ENCODE data around the gene TRIM32.
A peak's percentile ranks its signal among the peaks of the same experiment; 100 is the strongest.

Gene TRIM32

GRCh38 chr9:116704470-116704869, 17.4 kb downstream of the TRIM32 start:
- no peak for DNase-seq (ENCODE audit: low read depth in 1 of 2, low spot score in 1 of 2)

- no peak for DNase-seq (ENCODE audit: low read depth in 1 of 2, low spot score in 1 of 2)
Measured at GRCh38 chr9:116705531-116705930, 18.4 kb downstream of the TRIM32 start.

GRCh38 chr9:116706310-116707290, 19.5 kb downstream of the TRIM32 start:
- DNase-seq (ENCODE audit: low read depth in 1 of 2, low spot score in 1 of 2), result no peak

GRCh38 chr9:116712781-116713180, 25.7 kb downstream of the TRIM32 start:
- no peak for DNase-seq (ENCODE audit: low read depth in 1 of 2, low spot score in 1 of 2)

GRCh38 chr9:116713271-116713670, 26.2 kb downstream of the TRIM32 start:
- DNase-seq (ENCODE audit: low read depth in 1 of 2, low spot score in 1 of 2), result no peak

DNA sequence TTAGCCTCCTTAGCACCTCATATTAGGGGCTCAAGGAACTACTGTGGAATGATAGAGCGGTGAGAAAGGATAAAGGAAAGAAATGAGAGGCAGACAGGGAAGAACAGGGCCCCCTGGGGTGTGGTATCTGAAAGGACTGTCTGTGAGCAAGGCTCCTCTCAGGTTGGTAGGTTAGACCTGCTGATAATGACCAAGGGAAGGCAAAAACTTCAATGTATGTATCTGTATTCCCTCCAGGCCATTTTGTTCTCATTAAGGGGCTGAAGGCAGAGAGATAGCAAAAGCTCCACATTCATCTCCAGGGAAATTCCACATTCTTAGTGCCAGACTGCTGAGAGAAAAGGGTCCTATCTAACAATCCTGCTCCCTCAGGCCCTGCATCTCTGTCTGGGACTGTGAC, 28.6 kb downstream of the TRIM32 start:
- no peak for DNase-seq (ENCODE audit: low read depth in 1 of 2, low spot score in 1 of 2)

- no peak for DNase-seq (ENCODE audit: low read depth in 1 of 2, low spot score in 1 of 2)
Measured at GRCh38 chr9:116716438-116716837, 29.3 kb downstream of the TRIM32 start.

GRCh38 chr9:116717150-116717549, 30.0 kb downstream of the TRIM32 start:
- no peak for DNase-seq (ENCODE audit: low read depth in 1 of 2, low spot score in 1 of 2)

- no peak for DNase-seq (ENCODE audit: low read depth in 1 of 2, low spot score in 1 of 2)
Measured at GRCh38 chr9:116718111-116718510, 31.0 kb downstream of the TRIM32 start.

DNA sequence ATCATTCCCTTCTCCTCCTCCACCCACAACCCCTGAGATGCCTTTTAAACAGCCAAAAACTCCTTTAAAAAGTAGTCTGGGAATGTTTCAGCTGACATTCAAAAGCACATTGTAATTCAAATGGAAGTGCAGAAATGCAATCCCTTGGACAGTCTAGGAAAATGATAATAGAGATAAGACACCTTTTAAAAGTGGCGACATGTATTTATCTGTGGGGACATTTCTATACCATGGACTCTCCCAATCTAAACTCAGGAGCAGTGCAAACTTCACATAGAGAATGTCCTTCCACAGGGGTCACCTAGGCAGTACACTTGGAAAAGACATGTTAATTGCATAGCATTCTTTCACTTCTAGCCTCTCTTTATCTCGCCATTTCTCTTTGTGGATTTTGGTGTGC, 33.0 kb downstream of the TRIM32 start:
- no peak for DNase-seq (ENCODE audit: low read depth in 1 of 2, low spot score in 1 of 2)

DNA sequence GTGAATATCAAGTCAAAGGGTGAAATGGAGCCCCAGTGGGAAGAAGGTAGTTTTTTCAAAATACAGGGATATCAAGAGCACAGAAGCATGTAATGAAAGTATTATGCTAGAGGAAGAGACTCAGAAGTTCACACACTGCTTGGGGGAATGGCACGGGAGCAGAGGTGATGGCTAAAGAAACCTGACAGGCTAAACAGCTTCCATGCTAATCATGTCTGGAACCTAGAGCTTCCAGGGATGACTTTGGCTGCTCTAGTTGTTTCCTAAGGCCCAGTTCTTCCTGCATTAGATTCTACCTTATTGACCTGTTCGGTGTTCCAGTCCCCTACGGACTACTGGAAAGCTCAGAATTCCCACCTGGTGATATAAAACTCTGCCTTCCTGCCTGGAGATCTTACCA, 34.3 kb downstream of the TRIM32 start:
- no peak for DNase-seq (ENCODE audit: low read depth in 1 of 2, low spot score in 1 of 2)

DNA sequence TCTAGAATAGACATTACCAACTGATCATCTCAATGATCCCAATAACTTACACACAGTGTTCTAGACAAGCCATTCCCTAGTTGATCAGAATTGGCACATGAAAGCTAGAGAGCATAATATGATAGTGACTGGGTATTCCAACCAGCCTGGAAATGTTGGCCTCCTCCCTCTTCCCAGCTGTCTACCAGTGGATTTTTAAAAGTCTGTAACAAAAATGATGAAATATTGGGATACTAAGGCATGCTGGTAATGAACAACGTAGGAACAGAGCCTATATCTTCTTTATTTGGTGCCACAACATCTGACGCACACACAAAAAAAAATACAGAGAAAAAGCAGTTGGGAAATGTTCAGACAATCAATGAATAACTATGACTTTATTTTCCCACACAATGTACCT, 34.8 kb downstream of the TRIM32 start:
- no peak for DNase-seq (ENCODE audit: low read depth in 1 of 2, low spot score in 1 of 2)

DNA sequence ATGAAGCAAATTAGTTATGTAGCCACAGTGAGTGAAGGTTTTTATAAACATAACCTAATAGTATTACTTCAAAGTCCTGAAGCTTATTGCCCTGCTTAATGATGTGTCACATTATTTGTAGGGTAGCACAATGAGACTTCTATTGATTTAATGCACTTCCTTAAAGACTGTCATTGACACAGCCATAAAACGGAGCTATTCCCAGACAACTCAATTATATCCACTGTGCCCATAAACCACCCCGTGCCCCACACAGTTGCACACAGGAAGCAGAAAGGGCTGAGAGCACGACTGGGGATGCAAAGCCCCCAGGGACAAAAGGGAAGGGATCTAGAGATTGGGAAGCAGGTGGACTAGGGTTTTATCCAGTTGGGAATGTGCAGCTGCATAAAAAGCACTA, 37.0 kb downstream of the TRIM32 start:
- DNase-seq (ENCODE audit: low read depth in 1 of 2, low spot score in 1 of 2), result no peak

- DNase-seq (ENCODE audit: low read depth in 1 of 2, low spot score in 1 of 2), result no peak
Measured at GRCh38 chr9:116726602-116727001, 39.5 kb downstream of the TRIM32 start.

DNA sequence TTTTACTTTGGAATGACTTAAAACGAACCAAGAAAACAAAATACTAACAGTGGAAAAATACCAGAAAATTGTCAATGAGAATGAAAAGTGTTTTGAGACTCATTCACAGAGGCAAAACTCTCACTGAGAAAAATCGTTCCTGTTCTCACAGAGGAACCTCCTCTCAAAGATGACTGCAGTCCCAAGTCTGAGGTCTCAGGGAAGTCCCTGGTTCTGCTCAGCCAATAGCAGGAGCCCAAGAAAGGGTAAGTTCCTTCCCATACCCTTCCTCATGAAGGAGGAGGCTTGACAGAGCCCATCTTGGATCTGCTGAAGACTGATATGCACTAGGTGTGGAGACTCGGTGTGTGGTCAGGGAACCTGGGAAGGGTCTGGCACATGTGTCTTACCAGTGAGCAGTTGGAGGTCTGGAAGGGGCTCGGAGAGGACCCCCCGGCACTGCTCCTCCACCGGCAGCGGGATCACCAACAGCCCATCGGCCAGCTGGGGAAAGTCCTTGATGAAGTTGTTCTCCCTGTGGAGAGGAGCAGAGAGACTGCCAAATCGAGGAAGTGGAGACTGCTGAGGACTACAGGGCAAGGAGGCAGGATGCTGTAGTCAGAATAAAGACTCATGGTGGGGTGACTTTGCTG, 46.0 kb downstream of the TRIM32 start:
- no peak for DNase-seq (ENCODE audit: low read depth in 1 of 2, low spot score in 1 of 2)

DNA sequence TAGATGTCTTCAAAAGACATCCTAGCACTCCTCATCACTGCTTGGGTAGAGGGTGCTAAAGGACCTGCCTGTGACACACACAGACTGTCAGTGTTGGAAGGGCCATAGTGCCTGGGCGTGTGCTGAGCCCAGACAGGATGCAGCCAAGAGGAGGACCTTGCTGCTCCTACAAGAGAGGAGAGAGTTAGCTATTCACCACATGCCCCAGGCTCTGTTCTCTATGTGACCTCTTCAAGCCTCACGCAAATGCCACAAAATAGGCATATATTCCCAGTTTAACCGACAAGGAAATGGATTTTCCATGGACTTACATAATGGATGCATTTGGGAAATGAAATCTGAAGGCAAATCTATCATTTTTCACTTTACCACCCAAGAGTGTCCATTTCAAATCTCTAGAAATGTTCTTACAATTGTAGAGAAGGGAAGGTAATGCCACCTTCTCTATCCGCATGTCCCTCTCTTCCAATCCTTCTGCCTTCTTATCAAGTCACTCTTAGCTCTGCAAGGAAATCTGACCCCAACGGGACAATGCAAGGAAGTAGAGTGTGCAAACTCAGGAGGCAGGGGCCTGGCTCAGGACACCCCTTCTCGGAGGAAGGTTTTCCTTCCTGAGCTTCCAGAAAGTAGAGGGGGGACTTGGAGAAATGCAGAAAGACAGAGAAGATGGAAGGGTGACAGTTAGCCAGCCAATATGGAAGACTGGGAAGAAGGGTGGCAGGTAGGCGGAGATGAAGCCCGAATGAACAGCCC, 49.5 kb downstream of the TRIM32 start:
- no peak for DNase-seq (ENCODE audit: low read depth in 1 of 2, low spot score in 1 of 2)

DNA sequence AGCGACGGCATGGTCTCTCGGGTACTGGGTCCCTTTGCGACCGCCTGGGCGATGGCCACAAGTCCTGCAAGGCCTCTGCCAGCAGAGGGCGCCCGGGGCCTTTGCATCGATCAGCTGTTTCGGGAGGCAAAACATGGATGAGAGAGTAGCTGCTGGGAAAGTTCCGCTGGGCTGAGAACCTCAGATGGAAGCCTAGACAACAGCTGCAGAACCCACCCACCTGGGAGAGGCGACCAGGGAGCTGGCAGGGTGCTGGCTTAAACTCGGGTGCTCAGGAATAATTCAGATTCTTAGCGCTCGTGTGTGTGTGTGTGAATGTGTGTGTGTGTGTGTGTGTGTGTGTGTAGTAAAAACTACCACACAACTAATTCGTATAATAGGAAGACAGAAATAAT, 50.0 kb downstream of the TRIM32 start:
- DNase-seq (ENCODE audit: low read depth in 1 of 2, low spot score in 1 of 2), result peak; percentile 7 to 22

GRCh38 chr9:116741086-116741740, 54.1 kb downstream of the TRIM32 start:
- DNase-seq (ENCODE audit: low read depth in 1 of 2, low spot score in 1 of 2), result no peak

- no peak for DNase-seq (ENCODE audit: low read depth in 1 of 2, low spot score in 1 of 2)
Measured at GRCh38 chr9:116741742-116742141, 54.6 kb downstream of the TRIM32 start.

- DNase-seq (ENCODE audit: low read depth in 1 of 2, low spot score in 1 of 2), result no peak
Measured at GRCh38 chr9:116749176-116749575, 62.1 kb downstream of the TRIM32 start.

DNA sequence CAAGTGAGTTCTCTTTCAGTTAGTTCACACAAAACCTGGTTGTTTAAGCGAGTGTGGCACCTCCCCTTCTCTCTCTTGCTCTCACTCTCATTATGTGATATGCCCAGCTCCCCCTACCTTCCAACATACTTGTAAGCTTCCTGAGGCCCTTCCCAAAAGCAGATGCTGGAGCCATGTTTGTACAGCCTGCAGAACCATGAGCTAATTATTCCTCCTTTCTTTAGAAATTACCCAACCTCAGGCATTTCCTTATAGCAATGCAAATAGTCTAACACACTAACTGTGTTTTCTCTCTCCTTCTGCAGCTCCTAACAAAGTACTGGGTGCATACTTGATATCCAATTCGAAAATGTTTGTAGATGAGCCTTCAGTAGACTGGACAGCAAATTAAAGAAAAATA, 62.7 kb downstream of the TRIM32 start:
- DNase-seq (ENCODE audit: low read depth in 1 of 2, low spot score in 1 of 2), result no peak

All from activated CD4-positive, alpha-beta T cell treated with anti-CD3 and anti-CD28 coated beads, Interleukin-2, amount 50 U/mL, for 24 hours (primary cell).